HepG2 (cell line): Measurements from ENCODE around the gene NADK2. TPM values are rescaled to one million over a fixed set of nuclear protein-coding genes. Genes with fewer than 3 reads are reported as not detected.

Source experiments
- AKNA ChIP-seq: sonication (generic); formaldehyde crosslinking; IDR thresholded peaks from 2 replicates; pipeline ENCODE4 v1.4.0; 2020; ENCODE audit warnings: missing genetic modification reagents, borderline replicate concordance
- BRD4 ChIP-seq: sonication (generic); formaldehyde crosslinking; IDR thresholded peaks from 2 replicates; pipeline ENCODE4 v1.4.0; 2020; ENCODE audit warnings: missing genetic modification reagents
- ELF1 ChIP-seq: sonication (generic); formaldehyde crosslinking; IDR thresholded peaks from 2 replicates; pipeline ENCODE4 v1.4.0; 2020; ENCODE audit warnings: missing genetic modification reagents
- FOXK1 ChIP-seq: sonication (generic); formaldehyde crosslinking; IDR thresholded peaks from 2 replicates; pipeline ENCODE4 v1.4.0; 2020; ENCODE audit warnings: low read depth, missing genetic modification reagents, borderline replicate concordance
- KAT8 ChIP-seq: IDR thresholded peaks from 2 replicates; pipeline ENCODE4 v1.6.1; 2016; ENCODE audit warnings: missing genetic modification reagents, missing compliant biosample characterization
- MTA3 ChIP-seq: sonication (generic); formaldehyde crosslinking; IDR thresholded peaks from 2 replicates; pipeline ENCODE4 v1.4.0; 2020; ENCODE audit warnings: missing genetic modification reagents
- NCOR1 ChIP-seq: fragments of 200-600 bp; sonication (generic); IDR thresholded peaks from 2 replicates; pipeline ENCODE4 v1.7.0; 2017; ENCODE audit warnings: antibody characterized with exemption, low read length, borderline replicate concordance
- PATZ1 ChIP-seq: sonication (generic); formaldehyde crosslinking; IDR thresholded peaks from 2 replicates; pipeline ENCODE4 v1.4.0; 2020; ENCODE audit warnings: missing genetic modification reagents
- PRMT3 ChIP-seq: sonication (generic); formaldehyde crosslinking; IDR thresholded peaks from 2 replicates; pipeline ENCODE4 v1.8.1; 2022; ENCODE audit warnings: low read depth, mild to moderate bottlenecking, moderate library complexity, missing genetic modification reagents, borderline replicate concordance
- RFXANK ChIP-seq: IDR thresholded peaks from 2 replicates; pipeline ENCODE4 v1.6.1; 2016
- RNF2 ChIP-seq: fragments of 450-650 bp; conservative IDR thresholded peaks from 2 replicates; pipeline ENCODE4 v1.6.1; 2016; ENCODE audit warnings: low read depth
- THAP11 ChIP-seq: IDR thresholded peaks from 2 replicates; pipeline ENCODE4 v1.6.1; 2016; ENCODE audit warnings: missing biosample characterization, missing genetic modification reagents
- YEATS2 ChIP-seq: sonication (generic); formaldehyde crosslinking; IDR thresholded peaks from 2 replicates; pipeline ENCODE4 v1.4.0; 2020; ENCODE audit warnings: missing genetic modification reagents, borderline replicate concordance
- ZBTB14 ChIP-seq: sonication (generic); formaldehyde crosslinking; IDR thresholded peaks from 2 replicates; pipeline ENCODE4 v1.4.0; 2020; ENCODE audit warnings: missing genetic modification reagents
- ZNF12 ChIP-seq: sonication (generic); formaldehyde crosslinking; IDR thresholded peaks from 2 replicates; pipeline ENCODE4 v1.5.0; 2020; ENCODE audit warnings: missing genetic modification reagents
- ZNF160 ChIP-seq: sonication (generic); formaldehyde crosslinking; IDR thresholded peaks from 2 replicates; pipeline ENCODE4 v1.8.0; 2022; ENCODE audit warnings: mild to moderate bottlenecking, inconsistent platforms, missing genetic modification reagents
- ZNF232 ChIP-seq: sonication (generic); formaldehyde crosslinking; IDR thresholded peaks from 2 replicates; pipeline ENCODE4 v1.4.0; 2020; ENCODE audit warnings: missing genetic modification reagents, borderline replicate concordance
- ZNF33B ChIP-seq: sonication (generic); formaldehyde crosslinking; IDR thresholded peaks from 2 replicates; pipeline ENCODE4 v1.5.1; 2020; ENCODE audit warnings: mild to moderate bottlenecking, missing genetic modification reagents
- ZNF598 ChIP-seq: sonication (generic); formaldehyde crosslinking; IDR thresholded peaks from 2 replicates; pipeline ENCODE4 v1.5.1; 2020; ENCODE audit warnings: mild to moderate bottlenecking, missing genetic modification reagents, borderline replicate concordance
- ZNF629 ChIP-seq: sonication (generic); formaldehyde crosslinking; conservative IDR thresholded peaks from 2 replicates; pipeline ENCODE4 v1.5.0; 2020; ENCODE audit warnings: missing genetic modification reagents
- ZNF7 ChIP-seq: IDR thresholded peaks from 2 replicates; pipeline ENCODE4 v1.6.1; 2016; ENCODE audit warnings: missing biosample characterization, missing genetic modification reagents
- ZNF749 ChIP-seq: sonication (generic); formaldehyde crosslinking; IDR thresholded peaks from 2 replicates; pipeline ENCODE4 v1.8.0; 2022; ENCODE audit warnings: mild to moderate bottlenecking, missing genetic modification reagents, moderate library complexity, borderline replicate concordance
- polyA plus RNA-seq, 8 experiments: library from polyadenylated mRNA; depleted of rRNA in 3 of 8; stranded (reverse) in 7 of 8; unstranded in 1 of 8; fragments of >200 nt; fragmentation: Illumina TruSeq in 4 of 8; extraction: Trizol in 4 of 8; gene quantifications; 2 replicates each; pipeline versions ENCODE4 v1.2.1 to v1.2.3, GENCODE V29; 2011 to 2016; ENCODE audit warnings: low read depth in 4 of 8, missing spikeins in 1 of 8, mixed read lengths in 1 of 8; ENCODE audit not compliant: insufficient read depth in 1 of 8
- total RNA-seq, 5 experiments: library from RNA; depleted of rRNA; stranded (reverse); fragments of >200 nt; fragmentation: Illumina TruSeq; extraction: Trizol; gene quantifications; 2 replicates each; pipeline ENCODE4 v1.2.3, GENCODE V29; 2016; ENCODE audit warnings: low read depth in 1 of 5

The NADK2 gene
- total and polyA plus RNA-seq, 2 of the 13 experiments (the other 11 are each of a cell fraction or from before 2014, with no cell fraction given): 13.9 to 71.4 TPM

- TF ChIP-seq ZBTB14 (CRISPR knock-in tag) (no peak), ELF1 (CRISPR knock-in tag) (no peak), PATZ1 (peak; percentile 24; the same call in 1 of the 2 replicates), YEATS2 (peak; percentile 20; the same call in 1 of the 2 replicates), MTA3 (no peak), ZNF598 (CRISPR knock-in tag) (peak; percentile 9; the same call in 1 of the 2 replicates), BRD4 (CRISPR knock-in tag) (no peak), THAP11 (CRISPR knock-in tag) (peak; percentile 78), ZNF33B (CRISPR knock-in tag) (no peak), ZNF12 (CRISPR knock-in tag) (0 out of 2 replicates have a peak, but pooled peaks have one; percentile 24), PRMT3 (no peak), ZNF160 (CRISPR knock-in tag) (no peak), RFXANK (CRISPR knock-in tag) (no peak), AKNA (CRISPR knock-in tag) (no peak), ZNF749 (no peak), RNF2 (no peak), NCOR1 (no peak), ZNF232 (CRISPR knock-in tag) (no peak), KAT8 (CRISPR knock-in tag) (peak; percentile 26; the same call in 1 of the 2 replicates), ZNF629 (CRISPR knock-in tag) (0 out of 2 replicates have a peak, but pooled peaks have one; percentile 15), ZNF7 (CRISPR knock-in tag) (no peak), FOXK1 (peak; percentile 62; the same call in 1 of the 2 replicates)
Measured at GRCh38 chr5:36150676-36151433, 90.9 kb downstream of the NADK2 start (continued).
